DLD1 (cell line): ENCODE results near the gene HP.

ENCODE experiments used
- in situ Hi-C: cut with HindIII; loops from 2 replicates; pipeline ENCODE4 v1.10.0; 2017; ENCODE audit warnings: low sequenced_read_pairs

HP gene

GRCh38 chr16:72084445-72084844, 30.1 kb downstream of the HP start:
- in situ Hi-C loops = no loop called here

GRCh38 chr16:72085002-72085401, 30.7 kb downstream of the HP start:
- in situ Hi-C loops = no loop called here

- in situ Hi-C loops = no loop called here
These were observed 36.9 kb downstream of the HP start for GRCh38 chr16:72091217-72091616.

GRCh38 chr16:72092832-72093447, 38.6 kb downstream of the HP start:
- in situ Hi-C loops = no loop called here

- in situ Hi-C loops = no loop called here
These were observed 39.4 kb downstream of the HP start, which contains the start of the genes DHX38 and TXNL4B for GRCh38 chr16:72093448-72094265. TSS of gene DHX38 (plus strand) at chr16:72093847. CDS start at chr16:72096158, 2,311 bp downstream. TSS of gene TXNL4B (minus strand) at chr16:72093620. CDS start at chr16:72090749, 2,871 bp downstream.

GRCh38 chr16:72094266-72094610, 39.9 kb downstream of the HP start:
- in situ Hi-C loops = no loop called here

- in situ Hi-C loops = no loop called here
These were observed 44.6 kb downstream of the HP start for GRCh38 chr16:72098936-72099335.

- in situ Hi-C loops = no loop called here
These were observed 45.1 kb downstream of the HP start for GRCh38 chr16:72099377-72099818.

GRCh38 chr16:72101195-72101594, 46.9 kb downstream of the HP start:
- in situ Hi-C loops = no loop called here

GRCh38 chr16:72104905-72105304, 50.6 kb downstream of the HP start:
- in situ Hi-C loops = loop anchor here (5.0 kb wide), 1 partner anchor 33 kb away; no protein-coding TSS in a partner anchor

- in situ Hi-C loops = loop anchor here (5.0 kb wide), 1 partner anchor 34 kb away; no protein-coding TSS in a partner anchor
These were observed 51.7 kb downstream of the HP start for GRCh38 chr16:72105978-72106377.

GRCh38 chr16:72107371-72107770, 53.1 kb downstream of the HP start:
- in situ Hi-C loops = loop anchor here (5.0 kb wide), 1 partner anchor 35 kb away; no protein-coding TSS in a partner anchor

- in situ Hi-C loops = loop anchor here (5.0 kb wide), 1 partner anchor 36 kb away; no protein-coding TSS in a partner anchor
These were observed 54.2 kb downstream of the HP start for GRCh38 chr16:72108353-72109102.

GRCh38 chr16:72109300-72109699, 55.0 kb downstream of the HP start:
- in situ Hi-C loops = loop anchor here (5.0 kb wide), 1 partner anchor 37 kb away; no protein-coding TSS in a partner anchor

GRCh38 chr16:72109966-72110530, 55.7 kb downstream of the HP start:
- in situ Hi-C loops = loop anchor here (5.0 kb wide), 1 partner anchor 38 kb away; no protein-coding TSS in a partner anchor
